Pancreas (tissue), 10 donors: ENCODE results near the gene LUM. TPM values are rescaled to one million over a fixed set of nuclear protein-coding genes. Genes with fewer than 3 reads are reported as not detected.

Experiments used
- ATAC-seq, 4 donors: fragments of 200-7000 bp; cut with Tn5 transposase; one replicate each; pipeline versions ENCODE4 v1.8.0 to v1.9.1; 2020; ENCODE audit warnings: mild to moderate bottlenecking in 4 of 4, moderate library complexity in 4 of 4
- DNase-seq, 6 donors: peaks; one replicate each; pipeline ENCODE4 v3.0.0-alpha.2; 2020
- FAIRE-seq: peaks from 2 replicates; lab custom pipeline; 2012; peaks lifted over from hg19 to GRCh38; lab: Jason Lieb, UNC
- H3K27ac ChIP-seq, 4 donors: fragments of 200-600 bp; sonication (generic); 1 replicate in 3 of 4; 2 replicates in 1 of 4; pipeline versions ENCODE4 v1.5.0 to v1.8.0; 2020
- H3K27me3 ChIP-seq, 4 donors: fragments of 200-600 bp; one replicate each; pipeline ENCODE4 v1.8.0; 2021
- H3K36me3 ChIP-seq, 3 donors: fragments of 200-600 bp; sonication (generic) in 1 of 3; one replicate each; pipeline versions ENCODE4 v1.5.0 to v1.8.0; 2020 to 2021
- H3K4me1 ChIP-seq, 3 donors: fragments of 200-600 bp; one replicate each; pipeline ENCODE4 v1.8.0; 2021
- H3K4me3 ChIP-seq, 4 donors: fragments of 200-600 bp; sonication (generic) in 2 of 4; one replicate each; pipeline versions ENCODE4 v1.5.0 to v1.8.0; 2020 to 2021
- H3K9me3 ChIP-seq, 4 donors: fragments of 200-600 bp; one replicate each; pipeline ENCODE4 v1.8.0; 2021
- CTCF ChIP-seq, 4 donors: fragments of 200-600 bp; sonication (generic) in 3 of 4; IDR thresholded peaks; one replicate each; pipeline versions ENCODE4 v1.5.0 to v1.8.0; 2021; ENCODE audit warnings: antibody characterized with exemption in 4 of 4
- WGBS, 2 donors: extraction: QIAGEN DNeasy Blood & Tissue Kit; methylation state at CpG; one replicate each; pipeline ENCODE4 v1.1.7; 2013; 5-methylcytosine and 5-hydroxymethylcytosine counted together
- intact Hi-C, 3 donors: fragments of 100-400 bp; cut with DNase I; formaldehyde crosslinking; loops; one replicate each; pipeline versions ENCODE4 v1.11.1 to v1.14.2; 2022
- polyA plus RNA-seq, 2 donors: library from polyadenylated mRNA; stranded (reverse); fragments of 200-250 nt; gene quantifications; one replicate each; pipeline ENCODE4 v1.2.3, GENCODE V29; 2013
- total RNA-seq, 6 donors: library from RNA; stranded (reverse); fragmentation: NEBNext Ultra II Directional in 4 of 6; extraction: Animal tissue kit (Norgen Biotek cat#: 25700) in 4 of 6; gene quantifications; one replicate each; pipeline versions ENCODE4 v1.2.1 to v1.2.4, GENCODE V29; 2021 to 2023
- donor health status: healthy with polysubstance abuse.
- donor health status: DM: no; HTN: no; CAD: no; lungs with moderate emphysema.
- donor health status: DM: no; HTN: no; CAD: no.
- donor health status: control.
- donor health status: control.
- donor health status: Bipolar disorder and iron deficiency.
- donor health status: DM: yes; HTN: yes; CAD: no.
- donor health status: DM: no; HTN: no; CAD: no.
- donor health status: DM: no; HTN: no; CAD: no.
- donor health status: DM: yes; HTN: yes; CAD: no.

LUM gene
- total and polyA plus RNA-seq, 8 donors, result 5.1 to 164 (median 18.4) TPM

DNA sequence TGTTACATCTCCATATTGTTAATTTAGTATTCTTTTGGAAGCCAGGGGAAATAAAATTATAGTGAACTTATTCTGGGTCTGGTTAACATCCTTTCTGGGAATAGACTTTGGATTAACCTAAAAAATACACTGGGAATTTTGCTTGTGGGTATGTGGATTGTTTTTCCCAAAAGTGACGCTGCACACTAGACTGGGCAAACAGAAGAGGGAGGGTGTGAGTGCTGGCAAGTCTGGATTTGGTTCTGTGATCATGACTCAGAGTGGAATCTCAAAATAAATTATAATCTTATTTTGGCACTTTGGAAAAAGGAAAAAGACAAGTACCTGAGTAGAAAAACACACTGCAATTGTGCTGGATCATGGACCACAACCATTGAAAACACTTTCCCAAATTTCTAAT is 15.2 kb upstream of the LUM start:
- no peaks in the 10 kb centered on the region for H3K9me3 ChIP-seq
- no peak overlapping the region for H3K4me3 ChIP-seq
- H3K27me3 ChIP-seq, result no peaks in the 10 kb centered on the region
- H3K27ac ChIP-seq, result no peak overlapping the region
- no peaks in the 10 kb centered on the region for H3K36me3 ChIP-seq
- no peaks in the 10 kb centered on the region for H3K4me1 ChIP-seq
- intact Hi-C loops, result no loop called here
- 86 to 96% methylated on average over 1 of the region's 1 CpG for WGBS, 2 donors
- no peak for DNase-seq
- no peak for FAIRE-seq
- TF ChIP-seq CTCF (IDR thresholded peaks at IDR 0.05), result no peak
- ATAC-seq, result no peak

GRCh38 chr12:91123236-91123916 is 12.1 kb upstream of the LUM start:
- H3K36me3 ChIP-seq, result no peaks in the 10 kb centered on the region
- H3K9me3 ChIP-seq, result no peaks in the 10 kb centered on the region
- intact Hi-C loops, result no loop called here
- no peak for TF ChIP-seq CTCF (IDR thresholded peaks at IDR 0.05)
- WGBS, 2 donors, result 80 to 88% methylated on average over 5 of the region's 5 CpGs
- DNase-seq (no peak), FAIRE-seq (no peak), ATAC-seq (no peak)
- no peak overlapping the region for H3K4me3 ChIP-seq
- H3K27ac ChIP-seq, result no peak overlapping the region
- H3K27me3 ChIP-seq, result no peaks in the 10 kb centered on the region
- no peaks in the 10 kb centered on the region for H3K4me1 ChIP-seq

DNA sequence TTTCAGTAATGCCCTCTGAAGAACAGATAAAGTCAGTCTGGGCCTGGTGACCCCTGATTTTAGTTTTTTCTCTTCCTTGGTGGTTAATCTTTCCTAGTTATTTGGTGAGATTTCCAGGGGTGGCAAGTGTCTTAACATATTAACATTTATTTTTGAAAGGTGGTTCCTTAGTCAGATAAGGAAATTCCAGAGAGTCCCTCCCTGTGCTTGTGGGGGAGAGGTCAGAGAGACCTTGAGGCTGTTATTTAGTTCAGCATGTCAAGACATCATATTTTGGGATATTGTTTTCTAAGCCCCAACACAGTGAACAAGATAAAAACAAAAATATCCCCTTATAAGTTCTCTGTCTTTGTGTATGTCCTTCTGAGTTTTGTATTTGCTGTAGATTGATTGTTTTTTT is 9.5 kb upstream of the LUM start:
- Histone ChIP-seq H3K27me3 (no peaks in the 10 kb centered on the region), H3K27ac (no peak overlapping the region), H3K4me1 (no peaks in the 10 kb centered on the region), H3K9me3 (no peaks in the 10 kb centered on the region), H3K36me3 (no peaks in the 10 kb centered on the region), H3K4me3 (no peak overlapping the region)
- DNase-seq (no peak), ATAC-seq (no peak), FAIRE-seq (no peak)
- no peak for TF ChIP-seq CTCF (IDR thresholded peaks at IDR 0.05)
- intact Hi-C loops, result no loop called here

- FAIRE-seq, result no peak
- H3K9me3 ChIP-seq, result no peaks in the 10 kb centered on the region
- intact Hi-C loops, result no loop called here
- 82 to 92% methylated on average over 1 of the region's 1 CpG for WGBS, 2 donors
- no peak for DNase-seq
- no peaks in the 10 kb centered on the region for H3K27me3 ChIP-seq
- no peak for TF ChIP-seq CTCF (IDR thresholded peaks at IDR 0.05)
- no peak overlapping the region for H3K4me3 ChIP-seq
- no peaks in the 10 kb centered on the region for H3K36me3 ChIP-seq
- no peak overlapping the region for H3K27ac ChIP-seq
- no peaks in the 10 kb centered on the region for H3K4me1 ChIP-seq
- no peak for ATAC-seq
Observed at GRCh38 chr12:91119089-91119488, 7.8 kb upstream of the LUM start.

DNA sequence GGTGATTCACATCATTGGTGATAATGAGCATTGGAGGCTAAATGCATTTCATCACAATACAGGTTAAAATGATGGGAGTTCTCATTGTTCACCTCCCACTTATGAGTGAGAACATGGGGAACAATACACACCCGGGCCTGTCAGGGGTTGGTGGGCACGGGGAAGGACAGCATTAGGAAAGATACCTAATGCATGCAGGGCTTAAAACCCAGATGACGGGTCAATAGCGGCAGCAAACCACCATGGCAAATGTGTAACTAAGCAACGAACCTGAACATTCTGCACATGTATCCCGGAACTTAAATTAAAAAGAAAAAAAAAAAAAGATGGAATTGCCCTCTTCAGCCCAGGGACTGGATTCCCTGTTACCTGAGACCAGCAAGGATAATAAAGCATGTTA is 2.3 kb upstream of the LUM start:
- Histone ChIP-seq H3K36me3 (no peaks in the 10 kb centered on the region), H3K27ac (no peak overlapping the region), H3K4me1 (no peaks in the 10 kb centered on the region), H3K4me3 (no peak overlapping the region), H3K27me3 (no peaks in the 10 kb centered on the region), H3K9me3 (no peaks in the 10 kb centered on the region)
- DNase-seq (no peak), FAIRE-seq (no peak), ATAC-seq (no peak)
- 80 to 84% methylated on average over 6 of the region's 6 CpGs for WGBS, 2 donors
- TF ChIP-seq CTCF (IDR thresholded peaks at IDR 0.05), result no peak
- intact Hi-C loops, result no loop called here
